ENCODE results near the gene ISYNA1.
A peak's percentile ranks its signal among the peaks of the same experiment; 100 is the strongest.

GRCh38 chr19:18469069-18469846 lies 31.3 kb upstream of the ISYNA1 start:
- TF ChIP-seq CTCF (IDR thresholded peaks at IDR 0.05 in 8 of 11, conservative IDR thresholded peaks at IDR 0.05 in 3 of 11) (peak; percentile 61 to 90 (median 79)), POLR2AphosphoS5 (IDR thresholded peaks at IDR 0.05) (peak; percentile 27 to 43 (median 39))
